ENCODE data around the gene SLC25A18.

Gene SLC25A18

DNA sequence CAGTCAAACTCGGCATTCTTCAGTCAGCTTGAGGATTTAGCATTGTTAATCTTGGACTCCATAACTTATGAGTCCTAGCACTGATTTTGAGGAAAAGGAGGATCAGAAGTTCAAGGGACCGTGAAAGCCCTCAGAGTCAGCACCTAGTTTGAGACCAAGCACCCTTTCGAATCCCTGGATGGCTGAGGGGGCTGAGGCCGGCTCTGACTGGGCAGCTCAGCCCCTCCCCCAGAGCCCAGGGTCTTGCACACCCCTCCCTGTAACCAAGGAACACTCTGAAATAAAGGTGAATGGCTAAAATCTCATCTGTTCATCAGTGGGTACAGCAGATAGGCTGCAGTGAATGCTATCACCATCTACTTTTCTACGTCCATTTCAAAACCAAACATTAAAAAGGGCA, 27.3 kb downstream of the SLC25A18 start:
- no peak overlapping the region for H3K4ac ChIP-seq (ENCODE audit: low read depth, low read length)
- H3K79me1 ChIP-seq (ENCODE audit: low read length): no peaks in the 10 kb centered on the region
- peaks cover 35 to 51% of the 10 kb centered on the region in 2 experiments for H3K36me3 ChIP-seq (ENCODE audit: control insufficient read depth in 1 of 2, insufficient read depth in 2 of 2, low read length in 2 of 2)
- no peak overlapping the region for H3K14ac ChIP-seq (ENCODE audit: low read length)
- no peak overlapping the region for H3K18ac ChIP-seq (ENCODE audit: low read length)
- no peaks in the 10 kb centered on the region for H3K9me3 ChIP-seq (ENCODE audit: insufficient read depth, low read depth, low read length)
- no peak for DNase-seq
- no peaks in the 10 kb centered on the region for H3K27me3 ChIP-seq (ENCODE audit: insufficient read depth, low read length)
- no peak overlapping the region for H3K9ac ChIP-seq (ENCODE audit: low read length)
- no peaks in the 10 kb centered on the region for H3K4me1 ChIP-seq (ENCODE audit: control insufficient read depth in 1 of 2, insufficient read depth in 2 of 2, low read length in 2 of 2)
- no peak overlapping the region for H4K12ac ChIP-seq (ENCODE audit: low read depth, low read length)
- no CpG with 5 or more reads among the region's 5 CpGs for WGBS (ENCODE audit: extremely low coverage, insufficient coverage, insufficient read length)
- H4K91ac ChIP-seq (ENCODE audit: low read depth, low read length): no peak overlapping the region
- H2BK5ac ChIP-seq (ENCODE audit: low read depth, low read length, poor library complexity): no peak overlapping the region
- no peak overlapping the region for H2AK5ac ChIP-seq (ENCODE audit: low read length)
- no peak overlapping the region for H3K4me2 ChIP-seq (ENCODE audit: low read length)
- H3K79me2 ChIP-seq (ENCODE audit: control insufficient read depth, insufficient read depth, low read length, poor library complexity): no peaks in the 10 kb centered on the region
- H2BK12ac ChIP-seq (ENCODE audit: low read length): no peak overlapping the region
- no peak overlapping the region for H3K23ac ChIP-seq (ENCODE audit: low read length)
- H2AFZ ChIP-seq (ENCODE audit: insufficient read depth, low read length, poor library complexity): no peak overlapping the region
- H3K4me3 ChIP-seq (ENCODE audit: low read depth, low read length): no peak overlapping the region
- no peak overlapping the region for H4K8ac ChIP-seq (ENCODE audit: low read depth, low read length)
- H2BK120ac ChIP-seq (ENCODE audit: insufficient read depth, low read length, poor library complexity): no peak overlapping the region
- H3K27ac ChIP-seq (ENCODE audit: low read depth, low read length): no peak overlapping the region

DNA sequence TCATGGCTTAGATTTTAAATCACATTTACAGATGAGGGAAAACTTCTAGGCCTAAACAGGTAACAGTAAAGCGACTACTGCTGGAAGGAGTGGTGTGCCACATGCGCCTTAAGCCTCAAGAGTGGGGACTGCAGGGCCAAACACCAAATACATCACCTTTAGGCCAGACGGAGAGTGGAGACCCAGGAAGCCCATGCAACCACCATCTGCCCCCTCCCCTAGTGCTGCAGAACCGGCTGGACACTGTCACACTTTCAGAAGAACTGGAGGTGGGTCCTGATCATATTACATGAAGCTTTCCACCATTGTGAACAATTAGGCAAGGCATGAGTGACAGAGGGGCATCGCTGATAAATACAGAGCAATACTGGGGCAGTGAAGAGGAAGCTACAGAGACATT, 28.9 kb downstream of the SLC25A18 start:
- Histone ChIP-seq H3K4me1 (ENCODE audit: control insufficient read depth in 1 of 2, insufficient read depth in 2 of 2, low read length in 2 of 2) (no peaks in the 10 kb centered on the region), H3K27me3 (ENCODE audit: insufficient read depth, low read length) (no peaks in the 10 kb centered on the region), H3K14ac (ENCODE audit: low read length) (no peak overlapping the region), H3K9me3 (ENCODE audit: insufficient read depth, low read depth, low read length) (no peaks in the 10 kb centered on the region), H3K9ac (ENCODE audit: low read length) (no peak overlapping the region), H4K91ac (ENCODE audit: low read depth, low read length) (no peak overlapping the region), H3K79me1 (ENCODE audit: low read length) (no peaks in the 10 kb centered on the region), H3K36me3 (ENCODE audit: control insufficient read depth in 1 of 2, insufficient read depth in 2 of 2, low read length in 2 of 2) (peaks cover 42 to 63% of the 10 kb centered on the region in 2 experiments), H3K4ac (ENCODE audit: low read depth, low read length) (no peak overlapping the region), H3K4me2 (ENCODE audit: low read length) (no peak overlapping the region), H3K4me3 (ENCODE audit: low read depth, low read length) (no peak overlapping the region), H2BK5ac (ENCODE audit: low read depth, low read length, poor library complexity) (no peak overlapping the region), H4K8ac (ENCODE audit: low read depth, low read length) (no peak overlapping the region), H3K27ac (ENCODE audit: low read depth, low read length) (no peak overlapping the region), H2AK5ac (ENCODE audit: low read length) (no peak overlapping the region), H3K18ac (ENCODE audit: low read length) (no peak overlapping the region), H3K79me2 (ENCODE audit: control insufficient read depth, insufficient read depth, low read length, poor library complexity) (no peaks in the 10 kb centered on the region), H2BK120ac (ENCODE audit: insufficient read depth, low read length, poor library complexity) (no peak overlapping the region), H2BK12ac (ENCODE audit: low read length) (no peak overlapping the region), H2AFZ (ENCODE audit: insufficient read depth, low read length, poor library complexity) (no peak overlapping the region), H4K12ac (ENCODE audit: low read depth, low read length) (no peak overlapping the region), H3K23ac (ENCODE audit: low read length) (no peak overlapping the region)
- no CpG with 5 or more reads among the region's 5 CpGs for WGBS (ENCODE audit: extremely low coverage, insufficient coverage, insufficient read length)
- DNase-seq: no peak

DNA sequence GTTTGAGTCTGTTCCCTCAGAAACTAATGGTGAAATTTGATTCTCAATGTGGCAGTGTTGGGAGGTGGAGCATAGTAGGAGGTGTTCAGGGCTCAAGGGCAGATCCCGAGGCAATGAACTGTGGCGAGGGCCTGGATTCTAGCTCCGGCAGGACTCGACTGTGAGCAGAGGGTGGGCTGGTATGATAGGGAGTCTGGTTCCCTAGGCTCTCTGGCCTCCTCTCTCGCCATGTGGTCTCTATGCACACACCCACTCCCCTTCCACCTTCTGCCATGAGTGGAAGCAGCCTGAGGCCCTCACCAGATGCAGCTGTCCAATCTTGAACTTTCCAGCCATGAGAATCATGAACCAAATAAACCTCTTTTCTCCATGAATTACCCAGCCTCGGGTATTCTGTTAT, 32.9 kb downstream of the SLC25A18 start:
- Histone ChIP-seq H3K4me3 (ENCODE audit: low read depth, low read length) (no peak overlapping the region), H2BK12ac (ENCODE audit: low read length) (no peak overlapping the region), H3K79me2 (ENCODE audit: control insufficient read depth, insufficient read depth, low read length, poor library complexity) (no peaks in the 10 kb centered on the region), H3K4ac (ENCODE audit: low read depth, low read length) (no peak overlapping the region), H3K79me1 (ENCODE audit: low read length) (no peaks in the 10 kb centered on the region), H2BK5ac (ENCODE audit: low read depth, low read length, poor library complexity) (no peak overlapping the region), H2AK5ac (ENCODE audit: low read length) (no peak overlapping the region), H3K23ac (ENCODE audit: low read length) (no peak overlapping the region), H3K18ac (ENCODE audit: low read length) (no peak overlapping the region), H3K14ac (ENCODE audit: low read length) (no peak overlapping the region), H3K27ac (ENCODE audit: low read depth, low read length) (no peak overlapping the region), H3K4me2 (ENCODE audit: low read length) (no peak overlapping the region), H3K9me3 (ENCODE audit: insufficient read depth, low read depth, low read length) (no peaks in the 10 kb centered on the region), H3K27me3 (ENCODE audit: insufficient read depth, low read length) (no peaks in the 10 kb centered on the region), H4K12ac (ENCODE audit: low read depth, low read length) (no peak overlapping the region), H4K8ac (ENCODE audit: low read depth, low read length) (no peak overlapping the region), H2AFZ (ENCODE audit: insufficient read depth, low read length, poor library complexity) (no peak overlapping the region), H2BK120ac (ENCODE audit: insufficient read depth, low read length, poor library complexity) (no peak overlapping the region), H3K36me3 (ENCODE audit: control insufficient read depth in 1 of 2, insufficient read depth in 2 of 2, low read length in 2 of 2) (peaks cover 46 to 62% of the 10 kb centered on the region in 2 experiments), H4K91ac (ENCODE audit: low read depth, low read length) (no peak overlapping the region), H3K4me1 (ENCODE audit: control insufficient read depth in 1 of 2, insufficient read depth in 2 of 2, low read length in 2 of 2) (peaks cover 2 to 9% of the 10 kb centered on the region in 2 experiments), H3K9ac (ENCODE audit: low read length) (no peak overlapping the region)
- no CpG with 5 or more reads among the region's 6 CpGs for WGBS (ENCODE audit: extremely low coverage, insufficient coverage, insufficient read length)
- DNase-seq: no peak

DNA sequence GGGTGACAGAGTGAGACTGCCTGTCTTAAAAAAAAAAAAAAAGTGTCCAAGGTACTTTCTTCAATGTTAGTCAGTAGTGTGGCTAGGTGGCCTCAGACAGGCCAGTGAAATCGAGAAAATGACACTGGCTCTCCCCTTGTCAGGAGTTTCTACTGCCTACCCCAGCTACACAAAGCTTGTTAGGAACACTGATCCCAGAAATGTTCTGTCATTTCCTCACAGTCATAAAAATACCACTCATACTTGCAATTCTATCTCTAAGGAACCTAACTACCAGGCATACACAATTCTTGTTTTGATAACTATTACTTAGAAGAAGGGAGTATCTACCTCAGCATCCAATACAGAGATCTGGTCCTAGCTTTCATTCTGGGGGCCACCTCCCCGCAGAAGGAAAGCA, 33.9 kb downstream of the SLC25A18 start:
- Histone ChIP-seq H3K14ac (ENCODE audit: low read length) (no peak overlapping the region), H3K4me2 (ENCODE audit: low read length) (no peak overlapping the region), H3K79me1 (ENCODE audit: low read length) (no peaks in the 10 kb centered on the region), H3K36me3 (ENCODE audit: control insufficient read depth in 1 of 2, insufficient read depth in 2 of 2, low read length in 2 of 2) (peaks cover 39 to 54% of the 10 kb centered on the region in 2 experiments), H2AK5ac (ENCODE audit: low read length) (no peak overlapping the region), H3K4ac (ENCODE audit: low read depth, low read length) (no peak overlapping the region), H3K4me1 (ENCODE audit: control insufficient read depth in 1 of 2, insufficient read depth in 2 of 2, low read length in 2 of 2) (peaks cover 3 to 12% of the 10 kb centered on the region in 2 experiments), H3K9ac (ENCODE audit: low read length) (no peak overlapping the region), H2BK12ac (ENCODE audit: low read length) (no peak overlapping the region), H3K4me3 (ENCODE audit: low read depth, low read length) (no peak overlapping the region), H2BK5ac (ENCODE audit: low read depth, low read length, poor library complexity) (no peak overlapping the region), H2AFZ (ENCODE audit: insufficient read depth, low read length, poor library complexity) (no peak overlapping the region), H2BK120ac (ENCODE audit: insufficient read depth, low read length, poor library complexity) (no peak overlapping the region), H3K18ac (ENCODE audit: low read length) (no peak overlapping the region), H4K12ac (ENCODE audit: low read depth, low read length) (no peak overlapping the region), H4K8ac (ENCODE audit: low read depth, low read length) (no peak overlapping the region), H3K27me3 (ENCODE audit: insufficient read depth, low read length) (no peaks in the 10 kb centered on the region), H3K9me3 (ENCODE audit: insufficient read depth, low read depth, low read length) (no peaks in the 10 kb centered on the region), H3K79me2 (ENCODE audit: control insufficient read depth, insufficient read depth, low read length, poor library complexity) (no peaks in the 10 kb centered on the region), H3K27ac (ENCODE audit: low read depth, low read length) (no peak overlapping the region), H4K91ac (ENCODE audit: low read depth, low read length) (no peak overlapping the region), H3K23ac (ENCODE audit: low read length) (no peak overlapping the region)
- WGBS (ENCODE audit: extremely low coverage, insufficient coverage, insufficient read length): no CpG with 5 or more reads among the region's 2 CpGs
- DNase-seq: peak in 1 of 2 donors; percentile 44

Measured in trophoblast cell (in vitro differentiated cells and primary cell).